ENCODE results near the gene TSBP1. TPM values are rescaled to one million over a fixed set of nuclear protein-coding genes. Genes with fewer than 3 reads are reported as not detected.
A peak's percentile ranks its signal among the peaks of the same experiment; 100 is the strongest.

The TSBP1 gene
- total RNA-seq, result not detected

- H3K27me3 Mint-ChIP-seq, result peaks cover 23% of the 10 kb centered on the region
- H3K36me3 Mint-ChIP-seq, result no peaks in the 10 kb centered on the region
- DNase-seq, result no peak
- no peaks in the 10 kb centered on the region for H3K4me1 Mint-ChIP-seq
- H3K4me3 Mint-ChIP-seq, result no peak within 1 kb of the TSS
- H3K27ac Mint-ChIP-seq, result no peak within 1 kb of the TSS
- no peaks in the 10 kb centered on the region for H3K9me3 Mint-ChIP-seq
Observed at GRCh38 chr6:32371803-32372202, at the start of gene TSBP1. TSBP1 (minus strand) TSS chr6:32371903; CDS start chr6:32371706, 197 bp downstream.

- H3K27me3 Mint-ChIP-seq, result peaks cover 53% of the 10 kb centered on the region
- DNase-seq, result no peak
- H3K27ac Mint-ChIP-seq, result no peak overlapping the region
Observed at GRCh38 chr6:32416036-32416435, 44.3 kb upstream of the TSBP1 start.

GRCh38 chr6:32415521-32416019, 43.9 kb upstream of the TSBP1 start:
- peaks cover 54% of the 10 kb centered on the region for H3K27me3 Mint-ChIP-seq
- no peaks in the 10 kb centered on the region for H3K36me3 Mint-ChIP-seq
- peaks cover 12% of the 10 kb centered on the region for H3K4me1 Mint-ChIP-seq
- no peak overlapping the region for H3K27ac Mint-ChIP-seq
- no peaks in the 10 kb centered on the region for H3K9me3 Mint-ChIP-seq
- peak overlapping the region; percentile 16 for H3K4me3 Mint-ChIP-seq
- peak; percentile 63 for DNase-seq

More at GRCh38 chr6:32416036-32416435, 44.3 kb upstream of the TSBP1 start:
- Mint-ChIP-seq H3K9me3 (no peaks in the 10 kb centered on the region), H3K4me1 (peaks cover 12% of the 10 kb centered on the region), H3K36me3 (no peaks in the 10 kb centered on the region), H3K4me3 (no peak overlapping the region)

- no peak overlapping the region for H3K27ac Mint-ChIP-seq
- DNase-seq, result peak; percentile 76
- H3K9me3 Mint-ChIP-seq, result no peaks in the 10 kb centered on the region
- peaks cover 10% of the 10 kb centered on the region for H3K4me1 Mint-ChIP-seq
- peaks cover 52% of the 10 kb centered on the region for H3K27me3 Mint-ChIP-seq
- H3K36me3 Mint-ChIP-seq, result no peaks in the 10 kb centered on the region
- H3K4me3 Mint-ChIP-seq, result no peak overlapping the region
Observed at GRCh38 chr6:32413427-32414047, 41.8 kb upstream of the TSBP1 start.

DNA sequence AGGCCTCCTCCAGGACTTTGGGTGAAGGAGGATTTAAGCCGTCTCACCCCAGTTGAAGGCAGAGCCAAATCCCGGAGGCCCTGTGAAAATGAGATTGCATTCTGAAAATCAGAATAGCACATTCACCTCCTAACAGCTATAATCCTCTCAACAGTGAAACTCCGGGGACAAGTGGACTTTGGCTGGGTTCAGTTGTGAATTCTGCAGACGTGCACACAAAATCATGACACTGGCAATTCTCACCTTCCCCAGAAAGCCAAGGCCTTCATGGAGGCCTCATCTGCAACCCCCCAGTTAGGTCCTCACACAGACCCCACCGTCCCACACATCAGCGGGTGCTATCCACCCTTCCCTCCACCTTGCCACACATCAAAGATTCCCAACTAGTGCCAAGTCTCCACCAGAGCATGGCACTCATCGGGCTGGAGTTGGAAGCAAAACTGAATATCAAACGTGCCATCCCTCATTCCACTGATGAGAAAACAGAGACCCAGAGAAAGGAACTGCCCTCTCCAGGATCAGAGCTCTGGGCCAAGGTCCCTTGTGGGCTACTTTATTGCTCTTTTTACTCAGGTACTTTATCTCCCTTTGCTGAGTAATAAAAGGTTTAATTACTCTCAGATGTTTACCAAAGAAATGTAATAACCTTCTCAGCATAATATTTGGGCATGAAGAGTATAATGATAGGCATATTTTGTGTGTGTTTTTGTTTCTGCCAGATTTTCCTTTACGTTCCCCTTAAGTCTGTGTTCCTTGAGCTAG, 40.0 kb upstream of the TSBP1 start:
- Mint-ChIP-seq H3K4me3 (no peak overlapping the region), H3K27ac (no peak overlapping the region), H3K27me3 (peaks cover 60% of the 10 kb centered on the region), H3K9me3 (no peaks in the 10 kb centered on the region), H3K36me3 (no peaks in the 10 kb centered on the region), H3K4me1 (peaks cover 10% of the 10 kb centered on the region)
- no peak for DNase-seq

GRCh38 chr6:32410906-32411305, 39.2 kb upstream of the TSBP1 start:
- Mint-ChIP-seq H3K27ac (no peak overlapping the region), H3K4me1 (peaks cover 10% of the 10 kb centered on the region), H3K27me3 (peaks cover 62% of the 10 kb centered on the region), H3K9me3 (no peaks in the 10 kb centered on the region), H3K4me3 (no peak overlapping the region), H3K36me3 (no peaks in the 10 kb centered on the region)
- DNase-seq, result no peak

DNA sequence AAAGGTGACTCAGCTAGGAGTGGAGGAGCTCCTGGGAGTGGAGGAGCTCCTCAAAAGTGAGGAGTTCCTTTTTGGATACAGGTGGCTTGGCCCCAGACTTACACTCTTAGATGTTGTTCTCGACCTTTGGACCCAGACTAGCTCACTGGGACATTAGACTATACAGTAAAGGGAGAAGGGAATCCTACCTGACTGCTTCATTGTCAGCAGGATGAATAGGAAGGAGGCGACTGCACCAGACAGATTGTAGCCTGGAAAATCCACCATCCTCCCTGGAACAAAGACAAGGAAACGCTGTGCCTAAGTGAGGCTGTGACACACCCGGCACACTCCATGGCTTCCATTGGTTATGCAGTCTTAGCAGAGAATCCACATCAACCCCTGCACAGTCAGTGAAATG, 35.2 kb upstream of the TSBP1 start, which contains the start of gene BTNL2:
BTNL2 (minus strand) TSS at position 325 of the 400 bp plus-strand sequence; CDS start at position 267, 58 bp downstream.
- no peak for DNase-seq
- Mint-ChIP-seq H3K27ac (no peak within 1 kb of the TSS), H3K36me3 (no peaks in the 10 kb centered on the region), H3K27me3 (peaks cover 58% of the 10 kb centered on the region), H3K4me1 (no peaks in the 10 kb centered on the region), H3K4me3 (no peak within 1 kb of the TSS), H3K9me3 (no peaks in the 10 kb centered on the region)

- Mint-ChIP-seq H3K4me3 (no peak overlapping the region), H3K36me3 (no peaks in the 10 kb centered on the region), H3K4me1 (no peaks in the 10 kb centered on the region), H3K27me3 (peaks cover 54% of the 10 kb centered on the region), H3K9me3 (no peaks in the 10 kb centered on the region), H3K27ac (no peak overlapping the region)
- DNase-seq, result no peak
Observed at GRCh38 chr6:32406197-32406596, 34.5 kb upstream of the TSBP1 start.

DNA sequence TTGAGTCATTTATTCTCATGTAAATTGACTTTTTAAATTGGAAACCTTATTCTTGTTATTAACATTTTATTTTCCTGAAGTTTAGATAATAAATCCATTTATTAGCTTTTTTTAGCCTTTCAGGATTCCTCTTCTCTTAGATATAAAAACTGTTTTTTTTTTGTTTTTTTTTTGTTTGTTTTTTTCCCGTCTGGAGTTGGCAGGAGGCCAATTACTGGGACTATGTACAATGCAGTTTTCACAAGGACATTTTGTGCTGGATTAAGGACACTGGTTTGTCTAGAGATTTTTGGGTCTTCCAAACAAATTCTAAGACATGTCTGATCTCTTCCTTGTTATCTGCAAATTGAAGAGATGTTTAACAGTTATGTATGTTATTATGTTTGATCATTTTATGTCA, 34.0 kb upstream of the TSBP1 start:
- DNase-seq, result no peak
- Mint-ChIP-seq H3K27ac (no peak overlapping the region), H3K4me1 (no peaks in the 10 kb centered on the region), H3K27me3 (peaks cover 51% of the 10 kb centered on the region), H3K9me3 (no peaks in the 10 kb centered on the region), H3K4me3 (no peak overlapping the region), H3K36me3 (no peaks in the 10 kb centered on the region)

- Mint-ChIP-seq H3K36me3 (no peaks in the 10 kb centered on the region), H3K4me1 (no peaks in the 10 kb centered on the region), H3K27ac (no peak overlapping the region), H3K4me3 (no peak overlapping the region), H3K27me3 (peaks cover 47% of the 10 kb centered on the region), H3K9me3 (no peaks in the 10 kb centered on the region)
- no peak for DNase-seq
Observed at GRCh38 chr6:32402812-32403211, 31.1 kb upstream of the TSBP1 start.

DNA sequence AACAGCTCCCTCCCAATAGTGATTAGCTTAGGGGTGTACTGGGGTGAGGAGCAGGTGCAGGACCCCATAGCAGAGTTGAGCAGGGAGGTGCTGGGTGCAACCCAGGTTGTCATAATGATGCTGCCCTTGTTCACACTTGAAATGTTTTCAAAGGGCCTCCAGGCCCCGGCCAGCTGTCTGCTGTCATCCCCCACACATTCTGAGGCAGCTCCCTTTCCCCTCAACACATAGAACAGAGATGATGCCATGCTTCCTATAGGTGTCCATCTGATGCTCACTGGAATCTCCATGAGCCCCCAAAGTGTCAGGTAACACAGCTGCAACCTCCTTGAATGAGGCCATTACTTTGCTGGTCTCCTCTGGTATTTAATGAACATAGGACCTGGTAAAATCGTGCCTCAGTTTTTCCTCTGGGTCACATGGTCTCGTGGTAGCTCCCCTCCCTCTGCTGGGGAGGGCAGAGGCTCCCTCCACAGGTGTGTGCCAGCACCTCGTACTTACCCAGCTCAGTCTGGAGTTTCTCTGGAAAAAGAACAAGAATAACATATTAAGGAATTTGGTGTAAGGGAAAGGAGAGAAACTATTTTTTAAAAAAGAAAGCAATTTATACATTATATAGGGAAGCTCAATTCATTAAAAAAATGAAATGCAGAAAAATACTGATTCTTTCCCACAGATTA, 29.7 kb upstream of the TSBP1 start:
- DNase-seq, result no peak
- no peaks in the 10 kb centered on the region for H3K9me3 Mint-ChIP-seq
- no peaks in the 10 kb centered on the region for H3K36me3 Mint-ChIP-seq
- no peak overlapping the region for H3K27ac Mint-ChIP-seq
- no peak overlapping the region for H3K4me3 Mint-ChIP-seq
- peaks cover 5% of the 10 kb centered on the region for H3K4me1 Mint-ChIP-seq
- H3K27me3 Mint-ChIP-seq, result peaks cover 38% of the 10 kb centered on the region

- peaks cover 23% of the 10 kb centered on the region for H3K27me3 Mint-ChIP-seq
- peaks cover 5% of the 10 kb centered on the region for H3K4me1 Mint-ChIP-seq
- DNase-seq, result no peak
- H3K9me3 Mint-ChIP-seq, result no peaks in the 10 kb centered on the region
- H3K27ac Mint-ChIP-seq, result no peak overlapping the region
- no peaks in the 10 kb centered on the region for H3K36me3 Mint-ChIP-seq
- no peak overlapping the region for H3K4me3 Mint-ChIP-seq
Observed at GRCh38 chr6:32397252-32397920, 25.7 kb upstream of the TSBP1 start.

DNA sequence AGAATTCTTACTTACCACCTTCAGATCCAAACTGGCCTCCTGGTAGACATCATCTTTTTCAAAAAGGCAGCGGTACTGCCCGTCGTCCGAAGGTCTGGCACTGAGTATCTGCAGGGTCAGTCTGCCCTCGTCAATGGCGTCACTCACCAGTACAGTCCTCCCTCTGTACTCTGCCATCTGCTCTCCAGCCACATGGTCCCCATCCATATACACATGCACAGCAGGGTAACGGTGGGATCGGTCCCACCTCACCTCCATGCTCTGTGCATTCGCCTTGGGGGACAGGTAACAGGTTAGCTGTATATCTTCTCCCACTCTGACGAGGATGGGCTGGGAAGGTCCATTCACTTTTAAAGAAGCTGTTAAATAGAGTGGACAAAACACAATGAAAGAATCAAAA, 24.3 kb upstream of the TSBP1 start:
- Mint-ChIP-seq H3K36me3 (no peaks in the 10 kb centered on the region), H3K4me1 (peaks cover 5% of the 10 kb centered on the region), H3K27me3 (peaks cover 23% of the 10 kb centered on the region), H3K4me3 (no peak overlapping the region), H3K27ac (no peak overlapping the region), H3K9me3 (no peaks in the 10 kb centered on the region)
- no peak for DNase-seq

DNA sequence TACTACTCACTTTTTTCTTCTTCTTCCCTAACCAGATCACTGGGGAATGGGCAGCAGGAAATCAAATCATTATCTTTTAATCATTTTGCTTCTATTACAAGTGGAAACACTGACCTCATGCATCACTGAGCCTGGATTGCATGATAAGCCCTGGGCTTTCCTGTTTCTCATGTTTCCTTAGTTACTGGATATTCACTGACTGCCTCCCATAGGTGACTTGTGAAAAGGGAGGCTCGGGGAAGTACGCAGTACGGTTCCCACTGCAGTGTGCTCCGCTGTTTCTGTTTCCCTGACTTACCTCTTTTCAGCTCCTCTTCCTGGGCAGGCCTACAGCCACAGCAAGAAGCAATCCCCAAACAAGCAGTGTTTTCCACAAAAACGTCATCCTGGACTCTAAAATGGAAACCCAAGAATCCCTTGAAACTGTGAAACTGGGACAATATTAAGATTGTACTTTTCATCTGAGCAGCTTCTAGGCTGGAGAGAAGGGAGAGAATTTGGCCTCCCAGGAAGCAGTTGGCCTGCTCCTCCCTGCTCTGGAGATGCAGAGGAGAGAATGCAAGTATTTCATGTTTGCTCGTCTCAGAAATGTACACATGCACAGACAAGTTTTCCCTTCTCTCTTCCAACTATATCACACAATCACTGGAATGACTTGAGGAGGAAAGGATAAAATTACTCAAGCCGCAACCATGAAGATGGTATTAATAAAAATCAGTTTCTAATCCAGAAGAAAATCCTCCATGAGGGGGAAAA, 22.1 kb upstream of the TSBP1 start:
- DNase-seq, result no peak
- no peaks in the 10 kb centered on the region for H3K9me3 Mint-ChIP-seq
- no peak overlapping the region for H3K4me3 Mint-ChIP-seq
- peaks cover 27% of the 10 kb centered on the region for H3K27me3 Mint-ChIP-seq
- H3K36me3 Mint-ChIP-seq, result no peaks in the 10 kb centered on the region
- peaks cover 5% of the 10 kb centered on the region for H3K4me1 Mint-ChIP-seq
- no peak overlapping the region for H3K27ac Mint-ChIP-seq

All from activated naive CD8-positive, alpha-beta T cell treated with anti-CD3 and anti-CD28 coated beads for 36 hours (primary cell).